Measurements from ENCODE around the gene BANP.
A peak's percentile ranks its signal among the peaks of the same experiment; 100 is the strongest.
"Not testable (repeated sequence)": the region's sequence is repeated elsewhere in the genome, so short reads cannot be mapped to it uniquely, and the experiment has no call there.

BANP gene

GRCh38 chr16:88091972-88092302 is 140.7 kb downstream of the BANP start:
- WGBS, 2 donors (ENCODE audit: extremely low coverage in 2 of 2, insufficient read length in 2 of 2, insufficient replicate concordance in 1 of 2): no CpG with 5 or more reads among the region's 9 CpGs
- H2BK12ac ChIP-seq (ENCODE audit: low read length); H3K4me3 ChIP-seq (ENCODE audit: low read length in 2 of 2): not testable (repeated sequence)

GRCh38 chr16:88092791-88093555 is 141.7 kb downstream of the BANP start:
- not testable (repeated sequence) for H4K8ac ChIP-seq (ENCODE audit: low read depth, low read length); H3K27me3 ChIP-seq (ENCODE audit: control insufficient read depth in 3 of 3, insufficient read depth in 3 of 3, low read depth in 1 of 3, low read length in 3 of 3); DNase-seq (ENCODE audit: low spot score); H3K4ac ChIP-seq (ENCODE audit: low read length); H3K9me3 ChIP-seq (replicated peaks in 1 of 2; ENCODE audit: control insufficient read depth in 2 of 2, insufficient read depth in 1 of 2, low read depth in 1 of 2, low read length in 2 of 2); H2BK120ac ChIP-seq (ENCODE audit: low read depth, low read length); H3K4me2 ChIP-seq (ENCODE audit: insufficient read depth, low read length, poor library complexity, severe bottlenecking); H2BK15ac ChIP-seq (ENCODE audit: low read length); H2AFZ ChIP-seq (ENCODE audit: low read length); H3K79me1 ChIP-seq (ENCODE audit: low read depth, low read length); H2AK5ac ChIP-seq (ENCODE audit: low read depth, low read length); H3K23ac ChIP-seq (ENCODE audit: low read depth, low read length, poor library complexity); H3K18ac ChIP-seq (ENCODE audit: low read length); H4K91ac ChIP-seq (ENCODE audit: low read depth, low read length, poor library complexity); H3K27ac ChIP-seq (replicated peaks; ENCODE audit: low read length); H2BK12ac ChIP-seq (ENCODE audit: low read length); H3K9ac ChIP-seq (ENCODE audit: low read depth, low read length, poor library complexity); H3K14ac ChIP-seq (ENCODE audit: low read length); H3K36me3 ChIP-seq (replicated peaks in 1 of 2; ENCODE audit: control insufficient read depth in 2 of 2, insufficient read depth in 2 of 2, low read length in 2 of 2); H2BK5ac ChIP-seq (ENCODE audit: low read length); H3K4me3 ChIP-seq (ENCODE audit: low read length in 2 of 2); H3K4me1 ChIP-seq (ENCODE audit: control insufficient read depth in 2 of 2, insufficient read depth in 1 of 2, low read depth in 1 of 2, low read length in 2 of 2)
- WGBS, 2 donors (ENCODE audit: extremely low coverage in 2 of 2, insufficient read length in 2 of 2, insufficient replicate concordance in 1 of 2): no CpG with 5 or more reads among the region's 34 CpGs

More at GRCh38 chr16:88091972-88092302, 140.7 kb downstream of the BANP start:
- H3K9me3 ChIP-seq (replicated peaks in 1 of 2; ENCODE audit: control insufficient read depth in 2 of 2, insufficient read depth in 1 of 2, low read depth in 1 of 2, low read length in 2 of 2); H4K91ac ChIP-seq (ENCODE audit: low read depth, low read length, poor library complexity); H3K36me3 ChIP-seq (replicated peaks in 1 of 2; ENCODE audit: control insufficient read depth in 2 of 2, insufficient read depth in 2 of 2, low read length in 2 of 2); H4K8ac ChIP-seq (ENCODE audit: low read depth, low read length); H2BK5ac ChIP-seq (ENCODE audit: low read length); H3K79me1 ChIP-seq (ENCODE audit: low read depth, low read length); H2AK5ac ChIP-seq (ENCODE audit: low read depth, low read length); H3K23ac ChIP-seq (ENCODE audit: low read depth, low read length, poor library complexity); H3K4me2 ChIP-seq (ENCODE audit: insufficient read depth, low read length, poor library complexity, severe bottlenecking); H3K14ac ChIP-seq (ENCODE audit: low read length); H3K27ac ChIP-seq (replicated peaks; ENCODE audit: low read length); H3K4ac ChIP-seq (ENCODE audit: low read length); H3K18ac ChIP-seq (ENCODE audit: low read length); DNase-seq (ENCODE audit: low spot score); H3K27me3 ChIP-seq (ENCODE audit: control insufficient read depth in 3 of 3, insufficient read depth in 3 of 3, low read depth in 1 of 3, low read length in 3 of 3); H3K9ac ChIP-seq (ENCODE audit: low read depth, low read length, poor library complexity); H2BK120ac ChIP-seq (ENCODE audit: low read depth, low read length); H2BK15ac ChIP-seq (ENCODE audit: low read length); H3K4me1 ChIP-seq (ENCODE audit: control insufficient read depth in 2 of 2, insufficient read depth in 1 of 2, low read depth in 1 of 2, low read length in 2 of 2): not testable (repeated sequence)
- H2AFZ ChIP-seq (ENCODE audit: low read length): peak overlapping the region; percentile 59

- H3K4ac ChIP-seq (ENCODE audit: low read length); H2BK12ac ChIP-seq (ENCODE audit: low read length); H3K4me2 ChIP-seq (ENCODE audit: insufficient read depth, low read length, poor library complexity, severe bottlenecking); H3K23ac ChIP-seq (ENCODE audit: low read depth, low read length, poor library complexity); H3K27me3 ChIP-seq (ENCODE audit: control insufficient read depth in 3 of 3, insufficient read depth in 3 of 3, low read depth in 1 of 3, low read length in 3 of 3); H2AK5ac ChIP-seq (ENCODE audit: low read depth, low read length); H3K9me3 ChIP-seq (replicated peaks in 1 of 2; ENCODE audit: control insufficient read depth in 2 of 2, insufficient read depth in 1 of 2, low read depth in 1 of 2, low read length in 2 of 2); H3K18ac ChIP-seq (ENCODE audit: low read length); H3K14ac ChIP-seq (ENCODE audit: low read length); H2BK5ac ChIP-seq (ENCODE audit: low read length); H4K91ac ChIP-seq (ENCODE audit: low read depth, low read length, poor library complexity); H3K4me1 ChIP-seq (ENCODE audit: control insufficient read depth in 2 of 2, insufficient read depth in 1 of 2, low read depth in 1 of 2, low read length in 2 of 2); H3K9ac ChIP-seq (ENCODE audit: low read depth, low read length, poor library complexity); H2BK120ac ChIP-seq (ENCODE audit: low read depth, low read length); H3K79me1 ChIP-seq (ENCODE audit: low read depth, low read length); DNase-seq (ENCODE audit: low spot score); H3K4me3 ChIP-seq (ENCODE audit: low read length in 2 of 2); H2BK15ac ChIP-seq (ENCODE audit: low read length); H4K8ac ChIP-seq (ENCODE audit: low read depth, low read length); H3K27ac ChIP-seq (replicated peaks; ENCODE audit: low read length); H2AFZ ChIP-seq (ENCODE audit: low read length); H3K36me3 ChIP-seq (replicated peaks in 1 of 2; ENCODE audit: control insufficient read depth in 2 of 2, insufficient read depth in 2 of 2, low read length in 2 of 2): not testable (repeated sequence)
- no CpG with 5 or more reads among the region's 25 CpGs for WGBS, 2 donors (ENCODE audit: extremely low coverage in 2 of 2, insufficient read length in 2 of 2, insufficient replicate concordance in 1 of 2)
Measured at GRCh38 chr16:88093556-88094252, 142.5 kb downstream of the BANP start.

GRCh38 chr16:88094253-88094575 is 143.0 kb downstream of the BANP start:
- H2BK120ac ChIP-seq (ENCODE audit: low read depth, low read length); H3K27me3 ChIP-seq (ENCODE audit: control insufficient read depth in 3 of 3, insufficient read depth in 3 of 3, low read depth in 1 of 3, low read length in 3 of 3); H3K4me2 ChIP-seq (ENCODE audit: insufficient read depth, low read length, poor library complexity, severe bottlenecking); DNase-seq (ENCODE audit: low spot score); H3K4me1 ChIP-seq (ENCODE audit: control insufficient read depth in 2 of 2, insufficient read depth in 1 of 2, low read depth in 1 of 2, low read length in 2 of 2); H3K23ac ChIP-seq (ENCODE audit: low read depth, low read length, poor library complexity); H3K9me3 ChIP-seq (replicated peaks in 1 of 2; ENCODE audit: control insufficient read depth in 2 of 2, insufficient read depth in 1 of 2, low read depth in 1 of 2, low read length in 2 of 2); H3K4ac ChIP-seq (ENCODE audit: low read length); H3K9ac ChIP-seq (ENCODE audit: low read depth, low read length, poor library complexity); H2BK15ac ChIP-seq (ENCODE audit: low read length); H3K14ac ChIP-seq (ENCODE audit: low read length); H3K27ac ChIP-seq (replicated peaks; ENCODE audit: low read length); H3K4me3 ChIP-seq (ENCODE audit: low read length in 2 of 2); H2AK5ac ChIP-seq (ENCODE audit: low read depth, low read length); H3K79me1 ChIP-seq (ENCODE audit: low read depth, low read length); H3K36me3 ChIP-seq (replicated peaks in 1 of 2; ENCODE audit: control insufficient read depth in 2 of 2, insufficient read depth in 2 of 2, low read length in 2 of 2); H2BK5ac ChIP-seq (ENCODE audit: low read length); H4K91ac ChIP-seq (ENCODE audit: low read depth, low read length, poor library complexity); H2BK12ac ChIP-seq (ENCODE audit: low read length); H2AFZ ChIP-seq (ENCODE audit: low read length); H4K8ac ChIP-seq (ENCODE audit: low read depth, low read length): not testable (repeated sequence)
- WGBS, 2 donors (ENCODE audit: extremely low coverage in 2 of 2, insufficient read length in 2 of 2, insufficient replicate concordance in 1 of 2): no CpG with 5 or more reads among the region's 17 CpGs
- H3K18ac ChIP-seq (ENCODE audit: low read length): peak overlapping the region; percentile 76

Data from neuronal stem cell (in vitro differentiated cells).